ENCODE data around the gene CHKA. TPM values are rescaled to one million over a fixed set of nuclear protein-coding genes. Genes with fewer than 3 reads are reported as not detected.

CHKA gene
- total RNA-seq: 10.2 TPM
- long read RNA-seq, transcript CHKA-201 (12 exons, 2,530 nt): major isoform, 8 of 13 reads
- long read RNA-seq, partial matches to known transcripts: 1 of 13 reads
- long read RNA-seq, other reads (novel, unspliced or antisense): 4 of 13 reads

- intact Hi-C loops (cut with DNase I): loop anchor here (5.0 kb wide), 2 partner anchors 89 to 91 kb away; partner anchors contain the start of genes KMT5B and NDUFS8
- peak; percentile 96 for DNase-seq (ENCODE audit: low spot score)
These were observed at the start of gene CHKA for GRCh38 chr11:68121067-68121899. CHKA (minus strand) TSS chr11:68121388; CDS start chr11:68121177, 211 bp downstream.

GRCh38 chr11:68169442-68169841 lies 48.3 kb upstream of the CHKA start:
- intact Hi-C loops (cut with DNase I): no loop called here
- DNase-seq (ENCODE audit: low spot score): no peak

GRCh38 chr11:68168694-68169093 lies 47.5 kb upstream of the CHKA start:
- no peak for DNase-seq (ENCODE audit: low spot score)
- intact Hi-C loops (cut with DNase I): no loop called here

- no peak for DNase-seq (ENCODE audit: low spot score)
- intact Hi-C loops (cut with DNase I): no loop called here
These were observed 46.3 kb upstream of the CHKA start for GRCh38 chr11:68167474-68167873.

- intact Hi-C loops (cut with DNase I): no loop called here
- DNase-seq (ENCODE audit: low spot score): no peak
These were observed 45.8 kb upstream of the CHKA start for GRCh38 chr11:68166969-68167368.

GRCh38 chr11:68165601-68166000 lies 44.4 kb upstream of the CHKA start:
- intact Hi-C loops (cut with DNase I): no loop called here
- no peak for DNase-seq (ENCODE audit: low spot score)

- DNase-seq (ENCODE audit: low spot score): no peak
- intact Hi-C loops (cut with DNase I): no loop called here
These were observed 43.2 kb upstream of the CHKA start for GRCh38 chr11:68164437-68164836.

- no peak for DNase-seq (ENCODE audit: low spot score)
- intact Hi-C loops (cut with DNase I): no loop called here
These were observed 42.5 kb upstream of the CHKA start for GRCh38 chr11:68163691-68164090.

- DNase-seq (ENCODE audit: low spot score): no peak
- intact Hi-C loops (cut with DNase I): no loop called here
These were observed 39.0 kb upstream of the CHKA start for GRCh38 chr11:68160100-68160695.

GRCh38 chr11:68159665-68160064 lies 38.5 kb upstream of the CHKA start:
- DNase-seq (ENCODE audit: low spot score): no peak
- intact Hi-C loops (cut with DNase I): no loop called here

- no peak for DNase-seq (ENCODE audit: low spot score)
- intact Hi-C loops (cut with DNase I): no loop called here
These were observed 38.0 kb upstream of the CHKA start for GRCh38 chr11:68159161-68159560.

- intact Hi-C loops (cut with DNase I): no loop called here
- no peak for DNase-seq (ENCODE audit: low spot score)
These were observed 37.4 kb upstream of the CHKA start for GRCh38 chr11:68158580-68158979.

- intact Hi-C loops (cut with DNase I): no loop called here
- no peak for DNase-seq (ENCODE audit: low spot score)
These were observed 32.6 kb upstream of the CHKA start for GRCh38 chr11:68153742-68154141.

- intact Hi-C loops (cut with DNase I): no loop called here
- DNase-seq (ENCODE audit: low spot score): no peak
These were observed 28.8 kb upstream of the CHKA start for GRCh38 chr11:68150037-68150436.

- DNase-seq (ENCODE audit: low spot score): no peak
- intact Hi-C loops (cut with DNase I): no loop called here
These were observed 28.2 kb upstream of the CHKA start for GRCh38 chr11:68149417-68149816.

- intact Hi-C loops (cut with DNase I): no loop called here
- no peak for DNase-seq (ENCODE audit: low spot score)
These were observed 27.7 kb upstream of the CHKA start for GRCh38 chr11:68148879-68149278.

- DNase-seq (ENCODE audit: low spot score): no peak
- intact Hi-C loops (cut with DNase I): no loop called here
These were observed 27.1 kb upstream of the CHKA start for GRCh38 chr11:68148071-68148805.

- intact Hi-C loops (cut with DNase I): no loop called here
- DNase-seq (ENCODE audit: low spot score): no peak
These were observed 25.7 kb upstream of the CHKA start for GRCh38 chr11:68146704-68147474.

- intact Hi-C loops (cut with DNase I): no loop called here
- DNase-seq (ENCODE audit: low spot score): peak; percentile 89
These were observed 24.9 kb upstream of the CHKA start for GRCh38 chr11:68146010-68146540.
